Astrocyte (in vitro differentiated cells and primary cell): ENCODE measurements around the gene MOB3B.

Experiments
- EZH2 ChIP-seq: IDR thresholded peaks from 2 replicates; pipeline ENCODE4 v1.6.1; 2012; ENCODE audit warnings: mild to moderate bottlenecking, low read length, inconsistent platforms; ENCODE audit not compliant: insufficient read depth
- TF ChIP-seq, protein P1 (sequence below): IDR thresholded peaks from 2 replicates; pipeline ENCODE4 v1.5.1; 2011; ENCODE audit warnings: low read depth, mild to moderate bottlenecking, inconsistent platforms, low read length, moderate library complexity; ENCODE audit not compliant: insufficient read depth

DNA sequence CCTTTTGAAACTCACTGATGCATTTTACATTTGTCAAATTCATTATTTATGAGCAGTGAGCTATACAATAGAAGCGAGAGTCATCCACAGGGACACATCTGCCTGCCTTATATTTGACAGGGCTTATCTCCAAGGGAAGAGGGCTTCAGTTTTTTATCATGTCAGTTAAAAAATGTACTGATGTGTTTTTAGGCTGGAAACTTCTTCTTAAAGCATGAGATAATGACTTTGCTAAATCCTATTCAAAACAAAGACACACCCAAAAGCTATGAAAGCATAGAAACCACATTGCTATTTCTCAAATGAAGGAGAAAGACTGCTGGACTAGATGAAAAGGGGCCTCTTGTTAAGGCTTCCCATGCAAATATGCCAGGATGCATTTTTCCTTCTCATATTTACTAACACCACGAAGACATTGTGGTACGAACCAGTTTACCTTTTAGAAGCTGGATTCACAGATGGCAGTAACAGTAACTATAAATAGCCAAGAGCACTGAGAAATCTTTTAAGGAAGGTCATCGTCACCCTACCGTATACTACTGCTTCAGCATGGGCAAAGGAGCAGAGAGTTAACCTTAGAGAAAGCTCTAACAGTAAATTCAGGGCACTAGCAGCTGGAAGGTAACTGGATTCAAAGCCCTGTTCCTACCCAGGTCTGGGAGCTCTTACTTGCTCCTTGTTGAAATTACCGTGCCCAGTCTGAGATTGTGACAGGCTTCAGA is 91.8 kb downstream of the MOB3B start:
- TF ChIP-seq, protein P1, sequence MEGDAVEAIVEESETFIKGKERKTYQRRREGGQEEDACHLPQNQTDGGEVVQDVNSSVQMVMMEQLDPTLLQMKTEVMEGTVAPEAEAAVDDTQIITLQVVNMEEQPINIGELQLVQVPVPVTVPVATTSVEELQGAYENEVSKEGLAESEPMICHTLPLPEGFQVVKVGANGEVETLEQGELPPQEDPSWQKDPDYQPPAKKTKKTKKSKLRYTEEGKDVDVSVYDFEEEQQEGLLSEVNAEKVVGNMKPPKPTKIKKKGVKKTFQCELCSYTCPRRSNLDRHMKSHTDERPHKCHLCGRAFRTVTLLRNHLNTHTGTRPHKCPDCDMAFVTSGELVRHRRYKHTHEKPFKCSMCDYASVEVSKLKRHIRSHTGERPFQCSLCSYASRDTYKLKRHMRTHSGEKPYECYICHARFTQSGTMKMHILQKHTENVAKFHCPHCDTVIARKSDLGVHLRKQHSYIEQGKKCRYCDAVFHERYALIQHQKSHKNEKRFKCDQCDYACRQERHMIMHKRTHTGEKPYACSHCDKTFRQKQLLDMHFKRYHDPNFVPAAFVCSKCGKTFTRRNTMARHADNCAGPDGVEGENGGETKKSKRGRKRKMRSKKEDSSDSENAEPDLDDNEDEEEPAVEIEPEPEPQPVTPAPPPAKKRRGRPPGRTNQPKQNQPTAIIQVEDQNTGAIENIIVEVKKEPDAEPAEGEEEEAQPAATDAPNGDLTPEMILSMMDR: no peak
- TF ChIP-seq EZH2: no peak
